Measurements from ENCODE around the gene DLGAP1.

Gene DLGAP1

GRCh38 chr18:3455090-3455635, 999.9 kb downstream of the DLGAP1 start:
- TF ChIP-seq, protein P1, sequence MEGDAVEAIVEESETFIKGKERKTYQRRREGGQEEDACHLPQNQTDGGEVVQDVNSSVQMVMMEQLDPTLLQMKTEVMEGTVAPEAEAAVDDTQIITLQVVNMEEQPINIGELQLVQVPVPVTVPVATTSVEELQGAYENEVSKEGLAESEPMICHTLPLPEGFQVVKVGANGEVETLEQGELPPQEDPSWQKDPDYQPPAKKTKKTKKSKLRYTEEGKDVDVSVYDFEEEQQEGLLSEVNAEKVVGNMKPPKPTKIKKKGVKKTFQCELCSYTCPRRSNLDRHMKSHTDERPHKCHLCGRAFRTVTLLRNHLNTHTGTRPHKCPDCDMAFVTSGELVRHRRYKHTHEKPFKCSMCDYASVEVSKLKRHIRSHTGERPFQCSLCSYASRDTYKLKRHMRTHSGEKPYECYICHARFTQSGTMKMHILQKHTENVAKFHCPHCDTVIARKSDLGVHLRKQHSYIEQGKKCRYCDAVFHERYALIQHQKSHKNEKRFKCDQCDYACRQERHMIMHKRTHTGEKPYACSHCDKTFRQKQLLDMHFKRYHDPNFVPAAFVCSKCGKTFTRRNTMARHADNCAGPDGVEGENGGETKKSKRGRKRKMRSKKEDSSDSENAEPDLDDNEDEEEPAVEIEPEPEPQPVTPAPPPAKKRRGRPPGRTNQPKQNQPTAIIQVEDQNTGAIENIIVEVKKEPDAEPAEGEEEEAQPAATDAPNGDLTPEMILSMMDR (IDR thresholded peaks at IDR 0.05; ENCODE audit: low read depth, low read length) = no peak
- Histone ChIP-seq H3K36me3 (peaks cover 39% of the 10 kb centered on the region), H3K27ac (no peak overlapping the region), H3K4me3 (ENCODE audit: low read depth, low read length) (no peak overlapping the region), H3K27me3 (ENCODE audit: insufficient read depth, low read depth, severe bottlenecking) (no peaks in the 10 kb centered on the region), H3K9me3 (ENCODE audit: severe bottlenecking) (no peaks in the 10 kb centered on the region)
- no peak for DNase-seq

GRCh38 chr18:3454365-3455089, 1000.6 kb downstream of the DLGAP1 start:
- Histone ChIP-seq H3K36me3 (peaks cover 36% of the 10 kb centered on the region), H3K4me3 (ENCODE audit: low read depth, low read length) (no peak overlapping the region), H3K27me3 (ENCODE audit: insufficient read depth, low read depth, severe bottlenecking) (no peaks in the 10 kb centered on the region), H3K9me3 (ENCODE audit: severe bottlenecking) (no peaks in the 10 kb centered on the region), H3K27ac (no peak overlapping the region)
- DNase-seq = peak; percentile 40
- TF ChIP-seq, protein P1 (IDR thresholded peaks at IDR 0.05; ENCODE audit: low read depth, low read length) = peak; percentile 55

DNA sequence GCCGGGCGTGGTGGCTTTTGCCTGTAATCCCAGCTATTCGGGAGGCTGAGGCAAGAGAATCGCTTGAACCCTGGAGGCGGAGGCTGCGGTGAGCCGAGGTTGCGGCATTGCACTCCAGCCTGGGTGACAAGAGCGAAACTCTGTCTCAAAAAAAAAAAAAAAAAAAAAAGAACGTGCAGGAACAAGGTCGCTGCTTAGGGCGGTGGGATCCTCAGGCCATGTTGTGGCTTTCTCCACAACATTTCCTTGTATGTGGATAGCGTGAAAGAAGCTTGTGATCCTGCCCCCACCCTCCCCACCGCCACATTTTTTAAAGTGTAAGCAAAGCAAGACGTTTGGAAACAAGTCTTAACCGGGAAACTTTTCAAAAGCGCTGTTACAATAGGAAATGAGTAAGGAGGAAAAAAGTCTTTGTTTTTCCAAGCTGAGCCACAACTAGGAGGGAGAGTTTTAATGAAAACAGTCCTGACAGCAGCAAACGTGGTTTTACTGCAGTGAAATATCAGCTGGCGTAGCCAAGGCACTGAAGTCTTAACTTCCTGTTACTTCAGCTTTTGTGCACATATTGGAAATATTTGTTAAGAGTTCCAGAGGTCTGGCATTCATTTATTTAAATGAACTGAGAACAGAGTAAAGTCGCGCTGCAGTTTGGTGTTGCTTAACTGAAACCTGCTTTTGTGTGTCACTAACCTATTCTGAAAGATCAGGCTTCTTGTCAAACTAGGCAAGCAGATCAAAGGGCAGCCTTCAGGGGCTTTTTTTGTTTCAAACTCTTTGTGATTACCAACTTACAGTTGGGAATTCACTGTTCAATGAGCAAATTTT, 1001.4 kb downstream of the DLGAP1 start:
- TF ChIP-seq, protein P1 (IDR thresholded peaks at IDR 0.05; ENCODE audit: low read depth, low read length) = no peak
- Histone ChIP-seq H3K27ac (no peak overlapping the region), H3K4me3 (ENCODE audit: low read depth, low read length) (no peak overlapping the region), H3K36me3 (peaks cover 28% of the 10 kb centered on the region), H3K9me3 (ENCODE audit: severe bottlenecking) (no peaks in the 10 kb centered on the region), H3K27me3 (ENCODE audit: insufficient read depth, low read depth, severe bottlenecking) (no peaks in the 10 kb centered on the region)
- DNase-seq = no peak

DNA sequence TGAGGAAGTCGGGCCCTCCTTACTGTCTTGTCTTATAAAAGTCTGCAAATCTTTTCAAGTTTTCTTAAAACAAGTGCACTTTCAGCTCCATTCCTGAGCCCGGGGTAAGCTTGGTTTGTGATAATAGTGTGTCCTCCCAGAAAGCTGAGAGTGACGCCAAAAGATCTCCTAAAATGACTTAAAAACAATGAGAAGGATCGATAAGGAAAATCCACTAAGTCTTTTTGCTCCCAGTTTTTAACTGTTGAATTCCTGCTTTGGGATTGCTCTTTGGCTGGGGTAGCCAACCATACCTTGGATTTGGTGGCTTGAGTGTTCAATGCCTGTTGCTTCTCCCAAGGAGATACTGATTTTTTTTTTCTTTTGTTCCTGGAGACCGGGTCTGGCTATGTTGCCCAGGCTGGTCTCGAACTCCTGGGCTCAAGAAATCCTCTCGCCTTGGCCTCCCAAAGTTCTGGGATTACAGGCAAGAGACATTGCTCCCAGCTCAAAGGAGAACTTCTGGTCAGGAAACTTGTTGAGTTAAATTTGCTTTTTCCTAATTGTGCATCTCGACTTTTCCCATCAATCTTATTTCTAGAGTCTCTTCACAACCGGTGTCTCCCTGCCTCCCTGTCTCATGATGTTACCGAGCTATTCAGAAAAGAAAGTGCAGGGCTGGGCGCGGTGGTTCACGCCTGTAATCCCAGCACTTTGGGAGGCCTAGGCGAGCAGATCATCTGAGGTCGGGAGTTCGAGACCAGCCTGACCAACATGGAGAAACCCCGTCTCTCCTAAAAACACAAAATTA, 1002.2 kb downstream of the DLGAP1 start:
- H3K9me3 ChIP-seq (ENCODE audit: severe bottlenecking) = no peaks in the 10 kb centered on the region
- no peak overlapping the region for H3K27ac ChIP-seq
- H3K4me3 ChIP-seq (ENCODE audit: low read depth, low read length) = peak overlapping the region; percentile 80
- H3K27me3 ChIP-seq (ENCODE audit: insufficient read depth, low read depth, severe bottlenecking) = no peaks in the 10 kb centered on the region
- H3K36me3 ChIP-seq = peaks cover 20% of the 10 kb centered on the region
- no peak for DNase-seq
- TF ChIP-seq, protein P1 (IDR thresholded peaks at IDR 0.05; ENCODE audit: low read depth, low read length) = no peak

DNA sequence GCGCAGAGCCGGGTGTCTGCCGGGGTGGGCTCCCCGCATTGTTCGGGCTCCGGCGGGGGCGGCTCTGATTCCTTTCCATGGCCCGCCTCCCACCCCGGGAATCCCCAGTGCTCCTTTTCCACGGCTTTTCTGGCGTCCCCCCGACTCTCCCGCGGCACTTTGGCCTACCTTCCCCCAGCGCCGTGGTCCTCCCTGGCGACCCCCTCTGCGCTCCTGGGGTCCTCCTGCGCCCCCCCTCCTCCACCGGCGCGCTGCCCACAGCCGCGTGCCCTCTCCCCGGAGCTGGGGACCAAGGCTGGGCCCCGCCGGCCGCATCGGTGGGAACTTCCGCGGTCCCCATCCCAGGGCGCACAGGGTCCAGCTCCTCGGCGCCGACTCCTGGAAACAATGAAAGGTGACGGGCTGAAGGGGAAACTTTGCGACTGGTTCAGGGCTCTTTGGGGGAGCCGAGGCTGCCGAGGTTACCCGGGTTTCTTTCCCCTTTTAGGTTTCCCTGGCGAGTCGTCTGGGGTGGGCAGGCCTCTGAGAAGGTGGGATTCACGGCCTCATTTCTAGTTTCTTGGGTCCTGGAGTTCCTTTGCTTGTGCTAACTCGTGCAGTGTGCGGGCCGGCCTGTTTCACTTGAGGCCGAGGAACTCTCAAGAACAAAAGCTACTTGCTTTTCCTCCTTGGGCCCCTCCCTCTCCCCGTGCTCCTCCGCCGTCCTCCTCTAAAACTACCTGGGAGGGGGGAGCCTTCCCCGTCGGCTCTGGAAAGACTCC, 1002.9 kb downstream of the DLGAP1 start:
- Histone ChIP-seq H3K4me3 (ENCODE audit: low read depth, low read length) (peak overlapping the region; percentile 80), H3K27ac (peak overlapping the region; percentile 27), H3K36me3 (peaks cover 12% of the 10 kb centered on the region), H3K9me3 (ENCODE audit: severe bottlenecking) (no peaks in the 10 kb centered on the region), H3K27me3 (ENCODE audit: insufficient read depth, low read depth, severe bottlenecking) (no peaks in the 10 kb centered on the region)
- peak; percentile 30 for DNase-seq
- TF ChIP-seq, protein P1 (IDR thresholded peaks at IDR 0.05; ENCODE audit: low read depth, low read length) = no peak

Measured in WERI-Rb-1 (cell line).